Measurements from ENCODE around the gene HIVEP1.
A peak's percentile ranks its signal among the peaks of the same experiment; 100 is the strongest.

HIVEP1 gene

DNA sequence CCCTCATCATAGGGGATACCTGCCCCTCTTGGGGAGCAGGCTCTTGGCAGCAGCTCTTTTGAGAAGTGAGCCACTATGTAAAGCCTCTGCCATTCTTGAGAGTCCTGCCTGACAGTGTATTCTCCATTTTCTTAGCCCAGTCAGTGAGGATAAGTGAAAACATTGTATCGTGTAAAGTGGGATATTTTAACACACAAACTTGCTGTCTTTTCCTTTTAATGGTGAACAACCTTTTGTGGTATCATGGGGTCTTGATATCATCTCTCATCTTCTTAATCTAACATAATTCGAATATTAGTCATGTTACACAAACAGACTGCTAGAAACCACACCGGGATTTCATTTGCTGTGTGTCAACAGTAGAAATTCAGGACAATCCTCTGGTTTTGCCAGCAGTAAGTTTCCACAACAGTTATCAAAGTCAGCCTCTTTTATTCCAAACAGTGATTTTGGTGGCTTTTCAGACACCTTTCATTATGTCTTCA, 136.2 kb downstream of the HIVEP1 start:
- no peak overlapping the region for H3K4me3 ChIP-seq (ENCODE audit: low read depth, low read length)
- TF ChIP-seq MYC (IDR thresholded peaks at IDR 0.05; ENCODE audit: low read depth, low read length) = no peak
- TF ChIP-seq CTCF (IDR thresholded peaks at IDR 0.05; ENCODE audit: low read depth, low read length) = no peak
- TF ChIP-seq, protein P1, sequence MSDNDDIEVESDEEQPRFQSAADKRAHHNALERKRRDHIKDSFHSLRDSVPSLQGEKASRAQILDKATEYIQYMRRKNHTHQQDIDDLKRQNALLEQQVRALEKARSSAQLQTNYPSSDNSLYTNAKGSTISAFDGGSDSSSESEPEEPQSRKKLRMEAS (IDR thresholded peaks at IDR 0.05; ENCODE audit: low read depth, low read length) = no peak
- no peak for TF ChIP-seq POLR2A (IDR thresholded peaks at IDR 0.05; ENCODE audit: extremely low read depth, insufficient read length)
- DNase-seq (ENCODE audit: low read depth) = no peak

DNA sequence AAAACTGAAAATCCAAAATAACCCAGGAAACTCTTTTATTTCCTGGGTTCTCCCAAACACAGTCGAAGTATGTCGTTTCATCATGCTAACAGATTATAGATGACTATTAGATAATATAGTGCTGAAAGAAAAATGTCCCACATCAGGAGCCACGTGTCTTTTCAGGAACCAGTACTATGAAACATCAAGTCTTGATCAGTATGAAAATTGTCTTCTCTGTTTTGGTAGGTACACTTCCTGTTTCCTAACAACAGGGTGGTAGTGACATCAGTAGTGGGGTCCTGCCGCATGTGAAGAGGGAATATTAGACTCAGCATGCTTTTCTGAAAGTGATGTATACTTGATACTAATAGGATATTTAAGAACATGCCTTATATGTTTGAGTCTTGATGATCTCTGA, 136.7 kb downstream of the HIVEP1 start:
- no peak overlapping the region for H3K4me3 ChIP-seq (ENCODE audit: low read depth, low read length)
- no peak for DNase-seq (ENCODE audit: low read depth)
- no peak for TF ChIP-seq POLR2A (IDR thresholded peaks at IDR 0.05; ENCODE audit: extremely low read depth, insufficient read length)
- TF ChIP-seq, protein P1 (IDR thresholded peaks at IDR 0.05; ENCODE audit: low read depth, low read length) = no peak
- no peak for TF ChIP-seq CTCF (IDR thresholded peaks at IDR 0.05; ENCODE audit: low read depth, low read length)
- TF ChIP-seq MYC (IDR thresholded peaks at IDR 0.05; ENCODE audit: low read depth, low read length) = no peak

- TF ChIP-seq MYC (IDR thresholded peaks at IDR 0.05; ENCODE audit: low read depth, low read length) = no peak
- TF ChIP-seq, protein P1 (IDR thresholded peaks at IDR 0.05; ENCODE audit: low read depth, low read length) = no peak
- DNase-seq (ENCODE audit: low read depth) = no peak
- no peak overlapping the region for H3K4me3 ChIP-seq (ENCODE audit: low read depth, low read length)
Observed at GRCh38 chr6:12149944-12150510, 137.9 kb downstream of the HIVEP1 start.

- H3K4me3 ChIP-seq (ENCODE audit: low read depth, low read length) = no peak overlapping the region
- TF ChIP-seq MYC (IDR thresholded peaks at IDR 0.05; ENCODE audit: low read depth, low read length) (no peak), POLR2A (IDR thresholded peaks at IDR 0.05; ENCODE audit: extremely low read depth, insufficient read length) (no peak), CTCF (IDR thresholded peaks at IDR 0.05; ENCODE audit: low read depth, low read length) (peak; percentile 68)
- TF ChIP-seq, protein P1 (IDR thresholded peaks at IDR 0.05; ENCODE audit: low read depth, low read length) = no peak
- peak; percentile 56 for DNase-seq (ENCODE audit: low read depth)
Observed at GRCh38 chr6:12150812-12151432, 138.8 kb downstream of the HIVEP1 start.

DNA sequence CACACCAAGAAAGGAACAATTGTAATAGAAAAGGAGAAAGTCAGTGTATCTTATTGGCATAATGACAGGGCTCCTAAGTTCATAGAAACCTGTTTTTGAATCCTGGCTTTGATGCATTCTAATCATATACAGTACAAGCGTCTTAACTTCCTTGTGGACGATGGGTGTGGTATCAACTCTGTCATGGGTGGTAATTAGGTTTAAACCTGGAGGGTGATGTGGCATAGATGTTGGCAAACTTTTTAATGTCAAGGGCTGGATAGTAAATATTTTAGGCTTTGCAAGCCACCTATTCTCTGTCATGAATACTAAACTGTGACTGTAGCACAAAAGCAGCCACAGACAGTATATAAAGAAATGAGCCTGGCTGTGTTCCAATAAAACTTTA, 139.3 kb downstream of the HIVEP1 start:
- H3K4me3 ChIP-seq (ENCODE audit: low read depth, low read length) = no peak overlapping the region
- no peak for TF ChIP-seq CTCF (IDR thresholded peaks at IDR 0.05; ENCODE audit: low read depth, low read length)
- TF ChIP-seq POLR2A (IDR thresholded peaks at IDR 0.05; ENCODE audit: extremely low read depth, insufficient read length) = no peak
- TF ChIP-seq MYC (IDR thresholded peaks at IDR 0.05; ENCODE audit: low read depth, low read length) = no peak
- TF ChIP-seq, protein P1 (IDR thresholded peaks at IDR 0.05; ENCODE audit: low read depth, low read length) = no peak
- no peak for DNase-seq (ENCODE audit: low read depth)

Data from NB4 (cell line).